ENCODE measurements around the gene MBOAT2. TPM values are rescaled to one million over a fixed set of nuclear protein-coding genes. Genes with fewer than 3 reads are reported as not detected.

The MBOAT2 gene
- polyA plus RNA-seq, 1 donor (not counting 4 experiments of a cell fraction or from before 2014, with no cell fraction given): 121 TPM

DNA sequence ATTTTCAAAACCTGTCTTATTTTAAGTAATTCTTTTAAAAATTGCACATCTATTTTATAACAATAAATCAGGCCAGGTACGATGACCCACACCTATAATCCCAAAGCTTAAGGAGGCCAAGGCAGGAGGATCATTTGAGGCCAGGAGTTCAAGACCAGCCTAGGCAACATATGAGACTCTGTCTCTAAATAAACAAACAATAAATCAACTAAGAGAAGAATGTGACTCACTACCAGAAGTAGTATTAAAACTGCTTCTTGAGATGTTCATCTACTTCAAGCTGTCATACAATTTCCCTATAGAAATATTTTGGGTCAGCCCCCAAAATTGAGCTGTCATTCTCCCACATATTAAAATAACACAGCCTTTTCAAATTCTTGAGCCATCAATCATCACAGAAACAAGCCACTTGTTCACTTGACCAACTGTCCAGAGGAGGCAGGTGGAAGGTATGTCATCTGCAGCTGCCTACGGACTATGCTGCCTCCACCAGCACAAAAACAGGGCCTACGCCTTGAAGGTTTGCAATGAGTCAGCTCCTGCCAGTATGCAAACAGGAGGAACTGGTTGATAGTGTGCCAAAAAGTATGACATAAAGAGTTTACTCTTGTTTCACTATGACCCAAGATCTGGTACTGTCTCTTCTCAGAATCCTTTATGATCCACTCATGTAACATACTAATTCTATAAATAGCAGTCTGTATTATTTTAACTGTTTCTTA is 199.7 kb downstream of the MBOAT2 start:
- H3K9me3 ChIP-seq (ENCODE audit: control insufficient read depth, low read depth, low read length): no peaks in the 10 kb centered on the region
- H3K4me3 ChIP-seq (ENCODE audit: control insufficient read depth in 2 of 3, extremely low read depth in 1 of 3, insufficient read depth in 2 of 3, low read depth in 1 of 3, low read length in 3 of 3): no peak overlapping the region
- no peaks in the 10 kb centered on the region for H3K79me2 ChIP-seq (ENCODE audit: control insufficient read depth, insufficient read depth, low read length)
- H2AFZ ChIP-seq (ENCODE audit: control insufficient read depth, low read length): no peak overlapping the region
- H4K20me1 ChIP-seq (ENCODE audit: control insufficient read depth, extremely low read depth, insufficient read depth, low read length): no peaks in the 10 kb centered on the region
- H3K27ac ChIP-seq (ENCODE audit: control insufficient read depth, insufficient read depth, low read length): peak overlapping the region; percentile 1
- DNase-seq (ENCODE audit: low read depth, low spot score): peak; percentile 41
- H3K9ac ChIP-seq (ENCODE audit: control insufficient read depth, extremely low read depth, insufficient read depth, low read length): no peak overlapping the region
- H3K27me3 ChIP-seq (ENCODE audit: control insufficient read depth, extremely low read depth, insufficient read depth, low read length): no peaks in the 10 kb centered on the region
- dilution Hi-C loops (cut with MboI; ENCODE audit: extremely low pct_ligation_motif_present, low sequenced_read_pairs): no loop called here
- peaks cover 4 to 5% of the 10 kb centered on the region in 2 experiments for H3K36me3 ChIP-seq (ENCODE audit: control insufficient read depth in 2 of 2, extremely low read depth in 1 of 2, insufficient read depth in 2 of 2, low read length in 2 of 2)
- peak; percentile 78 for FAIRE-seq
- no peak overlapping the region for H3K4me2 ChIP-seq (ENCODE audit: control insufficient read depth, extremely low read depth, insufficient read depth, low read depth, low read length)
- H3K9me1 ChIP-seq (ENCODE audit: control insufficient read depth, extremely low read depth, insufficient read depth, low read length): no peaks in the 10 kb centered on the region
- H3K4me1 ChIP-seq (ENCODE audit: control insufficient read depth, extremely low read depth, insufficient read depth, low read length): peaks cover 8% of the 10 kb centered on the region
- TF ChIP-seq EZH2 (IDR thresholded peaks at IDR 0.05; ENCODE audit: low read length): no peak
- TF ChIP-seq, protein P1, sequence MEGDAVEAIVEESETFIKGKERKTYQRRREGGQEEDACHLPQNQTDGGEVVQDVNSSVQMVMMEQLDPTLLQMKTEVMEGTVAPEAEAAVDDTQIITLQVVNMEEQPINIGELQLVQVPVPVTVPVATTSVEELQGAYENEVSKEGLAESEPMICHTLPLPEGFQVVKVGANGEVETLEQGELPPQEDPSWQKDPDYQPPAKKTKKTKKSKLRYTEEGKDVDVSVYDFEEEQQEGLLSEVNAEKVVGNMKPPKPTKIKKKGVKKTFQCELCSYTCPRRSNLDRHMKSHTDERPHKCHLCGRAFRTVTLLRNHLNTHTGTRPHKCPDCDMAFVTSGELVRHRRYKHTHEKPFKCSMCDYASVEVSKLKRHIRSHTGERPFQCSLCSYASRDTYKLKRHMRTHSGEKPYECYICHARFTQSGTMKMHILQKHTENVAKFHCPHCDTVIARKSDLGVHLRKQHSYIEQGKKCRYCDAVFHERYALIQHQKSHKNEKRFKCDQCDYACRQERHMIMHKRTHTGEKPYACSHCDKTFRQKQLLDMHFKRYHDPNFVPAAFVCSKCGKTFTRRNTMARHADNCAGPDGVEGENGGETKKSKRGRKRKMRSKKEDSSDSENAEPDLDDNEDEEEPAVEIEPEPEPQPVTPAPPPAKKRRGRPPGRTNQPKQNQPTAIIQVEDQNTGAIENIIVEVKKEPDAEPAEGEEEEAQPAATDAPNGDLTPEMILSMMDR (optimal IDR thresholded peaks at IDR 0.05 in 1 of 3, IDR thresholded peaks at IDR 0.05 in 1 of 3, conservative IDR thresholded peaks at IDR 0.05 in 1 of 3; ENCODE audit: extremely low read depth in 1 of 3, insufficient read depth in 2 of 3, low read length in 3 of 3): peak; percentile 28 to 50 (median 28)

DNA sequence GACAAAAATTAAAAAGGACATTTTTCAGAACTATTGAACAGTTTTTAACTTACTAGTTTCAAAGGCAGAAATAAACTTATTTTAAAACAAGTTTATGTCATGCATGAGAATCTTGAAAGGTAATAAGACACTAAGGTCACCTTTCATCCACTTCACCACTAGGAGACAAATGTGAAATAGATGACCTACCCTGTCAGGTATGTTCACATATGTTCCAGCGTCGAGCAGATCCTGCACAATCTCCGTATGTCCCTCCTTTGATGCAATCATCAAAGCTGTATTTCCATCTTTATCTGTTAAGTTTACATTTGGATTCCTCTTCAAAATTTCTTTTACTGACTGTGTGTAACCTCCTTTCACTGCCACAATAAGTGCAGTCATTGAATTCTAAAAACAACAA is 200.7 kb downstream of the MBOAT2 start:
- Histone ChIP-seq H3K9me1 (ENCODE audit: control insufficient read depth, extremely low read depth, insufficient read depth, low read length) (no peaks in the 10 kb centered on the region), H3K36me3 (ENCODE audit: control insufficient read depth in 2 of 2, extremely low read depth in 1 of 2, insufficient read depth in 2 of 2, low read length in 2 of 2) (peaks cover 4 to 5% of the 10 kb centered on the region in 2 experiments), H3K9ac (ENCODE audit: control insufficient read depth, extremely low read depth, insufficient read depth, low read length) (no peak overlapping the region), H3K4me3 (ENCODE audit: control insufficient read depth in 2 of 3, extremely low read depth in 1 of 3, insufficient read depth in 2 of 3, low read depth in 1 of 3, low read length in 3 of 3) (no peak overlapping the region), H3K79me2 (ENCODE audit: control insufficient read depth, insufficient read depth, low read length) (no peaks in the 10 kb centered on the region), H3K4me1 (ENCODE audit: control insufficient read depth, extremely low read depth, insufficient read depth, low read length) (peaks cover 8% of the 10 kb centered on the region), H3K4me2 (ENCODE audit: control insufficient read depth, extremely low read depth, insufficient read depth, low read depth, low read length) (no peak overlapping the region), H3K27me3 (ENCODE audit: control insufficient read depth, extremely low read depth, insufficient read depth, low read length) (no peaks in the 10 kb centered on the region), H3K9me3 (ENCODE audit: control insufficient read depth, low read depth, low read length) (no peaks in the 10 kb centered on the region), H4K20me1 (ENCODE audit: control insufficient read depth, extremely low read depth, insufficient read depth, low read length) (no peaks in the 10 kb centered on the region), H3K27ac (ENCODE audit: control insufficient read depth, insufficient read depth, low read length) (no peak overlapping the region), H2AFZ (ENCODE audit: control insufficient read depth, low read length) (no peak overlapping the region)
- dilution Hi-C loops (cut with MboI; ENCODE audit: extremely low pct_ligation_motif_present, low sequenced_read_pairs): no loop called here
- FAIRE-seq (no peak), DNase-seq (ENCODE audit: low read depth, low spot score) (no peak)
- no peak for TF ChIP-seq EZH2 (IDR thresholded peaks at IDR 0.05; ENCODE audit: low read length)
- TF ChIP-seq, protein P1 (optimal IDR thresholded peaks at IDR 0.05 in 1 of 3, IDR thresholded peaks at IDR 0.05 in 1 of 3, conservative IDR thresholded peaks at IDR 0.05 in 1 of 3; ENCODE audit: extremely low read depth in 1 of 3, insufficient read depth in 2 of 3, low read length in 3 of 3): no peak

Other genes starting within 250 kb of the MBOAT2 start
- gene KIDINS220, start 166.1 kb downstream of the MBOAT2 start, polyA plus RNA-seq: 23.9 to 28.8 TPM (median 26.6 TPM) in 3 replicates
- 30.7 to 59.6 TPM (median 54.2 TPM) in 3 replicates for gene ASAP2, start 203.1 kb upstream of the MBOAT2 start, polyA plus RNA-seq

Measured in keratinocyte (primary cell).